CD4-positive, alpha-beta memory T cell (primary cell): ENCODE data around the gene GPR183. TPM values are rescaled to one million over a fixed set of nuclear protein-coding genes. Genes with fewer than 3 reads are reported as not detected.

Experiments used
- CTCF ChIA-PET: fragments of 350-600 bp; sonication (Branson Sonifier 250); formaldehyde crosslinking; loops from one replicate; lab custom pipeline; 2021; ENCODE audit warnings: inconsistent platforms; ENCODE audit not compliant: partially characterized antibody; lab: Charles Lee
- POLR2A ChIA-PET: fragments of 350-600 bp; sonication (Branson Sonifier 250); formaldehyde crosslinking; loops from one replicate; lab custom pipeline; 2021; ENCODE audit not compliant: partially characterized antibody; lab: Charles Lee
- DNase-seq, 5 donors: peaks; one replicate each; pipeline versions ENCODE4 v3.0.0 to v3.0.0-alpha.2; 2020 to 2022; ENCODE audit warnings: mixed read lengths in 1 of 5
- H3K27ac ChIP-seq: one replicate; pipeline ENCODE4 v1.7.0; 2013; ENCODE audit warnings: low read depth, low read length
- H3K27me3 ChIP-seq: 2 replicates; pipeline ENCODE4 v1.7.0; 2013; ENCODE audit warnings: mild to moderate bottlenecking, low read length, moderate library complexity; ENCODE audit not compliant: insufficient read depth
- H3K36me3 ChIP-seq: 2 replicates; pipeline ENCODE4 v1.7.0; 2013; ENCODE audit warnings: mild to moderate bottlenecking, low read length, moderate library complexity; ENCODE audit not compliant: insufficient read depth
- H3K4me1 ChIP-seq: 2 replicates; pipeline ENCODE4 v1.7.0; 2013; ENCODE audit warnings: mild to moderate bottlenecking, low read length, moderate library complexity; ENCODE audit not compliant: insufficient read depth
- H3K4me3 ChIP-seq, 2 donors: one replicate each; pipeline ENCODE4 v1.7.0; 2013; ENCODE audit warnings: low read length in 2 of 2, mild to moderate bottlenecking in 1 of 2
- H3K9me3 ChIP-seq, 2 donors: one replicate each; pipeline ENCODE4 v1.7.0; 2013; ENCODE audit warnings: low read length in 2 of 2, control low read depth in 1 of 2; ENCODE audit not compliant: control insufficient read depth in 1 of 2
- H3K27ac Mint-ChIP-seq, 7 donors: one replicate each; pipeline ENCODE4 v1.8.0; 2020 to 2021; ENCODE audit warnings: mixed read lengths in 7 of 7, mild to moderate bottlenecking in 6 of 7, inconsistent platforms in 3 of 7, moderate library complexity in 3 of 7
- H3K27me3 Mint-ChIP-seq, 2 donors: one replicate each; pipeline ENCODE4 v1.8.0; 2020 to 2021; ENCODE audit warnings: mixed read lengths in 2 of 2
- H3K36me3 Mint-ChIP-seq, 2 donors: one replicate each; pipeline ENCODE4 v1.8.0; 2020 to 2021; ENCODE audit warnings: mixed read lengths in 2 of 2, inconsistent platforms in 1 of 2, mild to moderate bottlenecking in 1 of 2
- H3K4me1 Mint-ChIP-seq, 4 donors: one replicate each; pipeline ENCODE4 v1.8.0; 2020 to 2021; ENCODE audit warnings: mixed read lengths in 4 of 4, mild to moderate bottlenecking in 1 of 4
- H3K4me3 Mint-ChIP-seq, 8 donors: one replicate each; pipeline ENCODE4 v1.8.0; 2020 to 2021; ENCODE audit warnings: mixed read lengths in 8 of 8, mild to moderate bottlenecking in 7 of 8, moderate library complexity in 6 of 8, inconsistent platforms in 3 of 8
- H3K9me3 Mint-ChIP-seq, 8 donors: one replicate each; pipeline ENCODE4 v1.8.0; 2020 to 2021; ENCODE audit warnings: mixed read lengths in 8 of 8, mild to moderate bottlenecking in 5 of 8, inconsistent platforms in 3 of 8, moderate library complexity in 1 of 8
- intact Hi-C: fragments of 100-400 bp; cut with micrococcal nuclease; formaldehyde crosslinking; loops from one replicate; pipeline ENCODE4 v1.15.1; 2023
- polyA plus RNA-seq, 2 donors: library from polyadenylated mRNA; unstranded; fragments of 300-500 nt; fragmentation: Illumina TruSeq; gene quantifications; one replicate each; pipeline ENCODE4 v1.2.3, GENCODE V29; 2021
- total RNA-seq, 2 experiments: library from RNA; stranded (reverse); gene quantifications; one replicate each; pipeline ENCODE4 v1.2.3, GENCODE V29; 2021

Gene GPR183
- total and polyA plus RNA-seq, 4 experiments from 2014 or later, result 203 to 954 (median 383) TPM

GRCh38 chr13:99311137-99311536 is 3.9 kb upstream of the GPR183 start:
- peak in 1 of 5 donors; percentile 56 for DNase-seq
- Mint-ChIP-seq H3K27ac (peak overlapping the region; percentile 82 to 98 (median 94)), H3K4me3 (peak overlapping the region; percentile 59 to 96 (median 80)), H3K9me3 (no peaks in the 10 kb centered on the region), H3K4me1 (peaks cover 61 to 94% (median 72%) of the 10 kb centered on the region in 4 donors), H3K27me3 (no peaks in the 10 kb centered on the region), H3K36me3 (peaks cover 12 to 23% of the 10 kb centered on the region in 2 donors)
- no peaks in the 10 kb centered on the region for H3K27me3 ChIP-seq
- H3K9me3 ChIP-seq, result no peaks in the 10 kb centered on the region
- H3K4me1 ChIP-seq, result peaks cover 86% of the 10 kb centered on the region
- H3K36me3 ChIP-seq, result no peaks in the 10 kb centered on the region
- POLR2A ChIA-PET, result interaction anchor here (0.7 to 15.7 kb wide), 13 partner anchors 7 to 124 kb away, joined by 3 to 417 read pairs (median 5); partner anchors contain the start of gene GPR183
- H3K4me3 ChIP-seq, result no peak overlapping the region
- CTCF ChIA-PET, result interaction anchor here (1.0 to 2.1 kb wide), 4 partner anchors 41 to 126 kb away, joined by 3 to 8 read pairs (median 4); no protein-coding TSS in a partner anchor
- H3K27ac ChIP-seq, result peak overlapping the region; percentile 42
- intact Hi-C loops, result no loop called here

DNA sequence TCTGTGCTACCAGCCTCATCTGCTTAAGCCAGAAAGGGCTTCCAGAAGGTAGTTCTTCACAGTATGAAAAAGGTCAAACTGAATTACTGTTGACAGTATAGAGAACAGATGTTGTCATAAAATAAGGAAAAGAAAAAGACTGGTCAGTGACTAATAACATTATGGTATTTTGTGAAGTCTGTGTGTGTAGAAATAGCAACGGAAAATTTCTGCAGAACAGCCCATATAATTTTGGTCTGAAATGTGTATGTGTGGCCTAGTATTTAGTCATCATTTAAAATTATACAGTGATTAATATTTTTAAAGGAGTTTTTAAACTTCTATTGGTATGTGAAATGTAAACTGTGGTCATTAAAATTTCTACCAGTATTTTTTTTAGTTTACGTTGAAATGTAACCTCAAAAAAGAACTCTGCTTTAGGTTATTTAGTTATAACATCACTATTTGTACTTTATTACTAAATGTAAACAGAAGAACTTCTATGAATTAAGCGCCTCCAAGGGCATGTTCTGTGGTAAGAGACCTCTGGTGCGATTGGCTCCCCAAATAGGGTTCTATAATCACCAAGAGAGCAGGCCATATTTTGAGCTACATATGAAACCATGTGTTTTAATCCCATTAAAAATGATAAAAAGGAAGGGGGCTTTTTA is 3.3 kb upstream of the GPR183 start:
- no peak overlapping the region for H3K4me3 ChIP-seq
- DNase-seq, result no peak

GRCh38 chr13:99308471-99309087 is 1.4 kb upstream of the GPR183 start:
- H3K9me3 Mint-ChIP-seq, result no peaks in the 10 kb centered on the region

More for the DNA sequence above, 3.3 kb upstream of the GPR183 start:
- Histone ChIP-seq H3K4me1 (peaks cover 80% of the 10 kb centered on the region), H3K36me3 (no peaks in the 10 kb centered on the region), H3K27ac (peak overlapping the region; percentile 42), H3K9me3 (no peaks in the 10 kb centered on the region), H3K27me3 (no peaks in the 10 kb centered on the region)
- Mint-ChIP-seq H3K4me1 (peaks cover 59 to 89% (median 69%) of the 10 kb centered on the region in 4 donors), H3K4me3 (peak overlapping the region; percentile 73 to 96 (median 80)), H3K36me3 (peaks cover 17 to 28% of the 10 kb centered on the region in 2 donors), H3K27me3 (no peaks in the 10 kb centered on the region), H3K9me3 (no peaks in the 10 kb centered on the region), H3K27ac (peak overlapping the region; percentile 87 to 98 (median 94))
- ChIA-PET POLR2A (interaction anchor here (0.7 to 15.7 kb wide), 11 partner anchors 6 to 124 kb away, joined by 3 to 417 read pairs (median 5); partner anchors contain the start of gene GPR183), CTCF (interaction anchor here (1.0 to 1.8 kb wide), 3 partner anchors 41 to 77 kb away, joined by 3 to 5 read pairs (median 3); no protein-coding TSS in a partner anchor)
- intact Hi-C loops, result no loop called here

DNA sequence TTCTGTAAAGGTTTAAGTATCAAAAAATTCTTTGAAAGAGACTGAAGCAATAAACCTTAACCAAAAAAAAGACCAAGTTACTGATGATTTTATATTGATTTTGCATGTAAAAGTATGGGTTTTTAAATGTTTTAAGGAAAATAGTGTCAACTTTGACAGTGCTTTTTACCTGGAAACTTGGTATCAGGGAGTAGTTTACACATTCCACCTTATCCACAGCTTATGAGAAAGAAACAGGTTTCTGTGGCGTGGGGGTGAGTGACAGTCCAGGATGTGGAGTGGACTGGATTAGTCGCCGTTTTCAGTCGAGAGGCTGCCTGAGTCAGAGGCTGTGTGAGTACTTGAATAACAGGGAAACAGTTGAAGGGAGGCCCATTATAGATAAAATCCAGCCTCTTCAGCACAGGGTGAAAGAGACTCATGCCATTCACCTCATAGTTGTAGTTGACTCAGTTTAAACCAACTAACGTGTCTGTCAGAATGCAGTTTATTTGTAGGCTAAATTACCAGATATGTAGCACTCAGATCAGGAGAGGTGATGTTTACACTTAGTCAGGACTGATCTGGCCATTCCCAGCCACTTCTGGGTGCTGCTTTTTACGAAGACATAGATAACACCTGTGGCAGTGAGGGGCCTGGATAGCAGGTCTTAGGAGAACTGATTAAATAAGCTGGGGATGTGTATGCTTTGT is 595 bp upstream of the GPR183 start:
- Histone ChIP-seq H3K27ac (peak overlapping the region; percentile 77), H3K9me3 (no peaks in the 10 kb centered on the region), H3K4me1 (peaks cover 71% of the 10 kb centered on the region), H3K27me3 (no peaks in the 10 kb centered on the region), H3K4me3 (peak overlapping the region; percentile 47 to 78), H3K36me3 (peaks cover 6% of the 10 kb centered on the region)
- Mint-ChIP-seq H3K4me1 (peaks cover 48 to 82% (median 58%) of the 10 kb centered on the region in 4 donors), H3K9me3 (no peaks in the 10 kb centered on the region), H3K27ac (peak overlapping the region; percentile 88 to 99 (median 96)), H3K4me3 (peak overlapping the region; percentile 88 to 100 (median 99)), H3K36me3 (peaks cover 44 to 47% of the 10 kb centered on the region in 2 donors), H3K27me3 (no peaks in the 10 kb centered on the region)
- peak in 2 of 5 donors; percentile 49 to 83 for DNase-seq
- intact Hi-C loops, result loop anchor here (1.0 to 5.0 kb wide), 7 partner anchors 16 to 105 kb away; partner anchors contain the start of gene UBAC2
- ChIA-PET CTCF (interaction anchor here (0.9 to 14.1 kb wide), 7 partner anchors 28 to 127 kb away, joined by 3 to 217 read pairs (median 32); no protein-coding TSS in a partner anchor), POLR2A (interaction anchor here (0.6 to 19.6 kb wide), 21 partner anchors 8 to 128 kb away, joined by 3 to 929 read pairs (median 77); partner anchors contain the start of gene GPR18)

More at GRCh38 chr13:99308471-99309087, 1.4 kb upstream of the GPR183 start:
- Mint-ChIP-seq H3K27me3 (no peaks in the 10 kb centered on the region), H3K4me1 (peaks cover 48 to 82% (median 60%) of the 10 kb centered on the region in 4 donors), H3K27ac (peak overlapping the region; percentile 50 to 99 (median 96)), H3K4me3 (peak overlapping the region; percentile 47 to 100 (median 99)), H3K36me3 (peaks cover 37 to 40% of the 10 kb centered on the region in 2 donors)
- Histone ChIP-seq H3K36me3 (peaks cover 6% of the 10 kb centered on the region), H3K4me3 (peak overlapping the region; percentile 47 to 78), H3K9me3 (no peaks in the 10 kb centered on the region), H3K27ac (peak overlapping the region; percentile 77), H3K27me3 (no peaks in the 10 kb centered on the region), H3K4me1 (peaks cover 71% of the 10 kb centered on the region)
- DNase-seq, result peak in 1 of 5 donors; percentile 35
- ChIA-PET CTCF (interaction anchor here (0.6 to 14.1 kb wide), 9 partner anchors 10 to 127 kb away, joined by 3 to 217 read pairs (median 4); no protein-coding TSS in a partner anchor), POLR2A (interaction anchor here (1.0 to 19.6 kb wide), 13 partner anchors 7 to 127 kb away, joined by 4 to 929 read pairs (median 229); partner anchors contain the start of gene UBAC2)
- intact Hi-C loops, result loop anchor here (5.0 kb wide), 2 partner anchors 36 to 106 kb away; partner anchors contain the start of gene UBAC2

- Mint-ChIP-seq H3K27me3 (no peaks in the 10 kb centered on the region), H3K9me3 (no peaks in the 10 kb centered on the region), H3K36me3 (peaks cover 51 to 61% of the 10 kb centered on the region in 2 donors), H3K27ac (peak overlapping the region; percentile 88 to 99 (median 96)), H3K4me3 (peak overlapping the region; percentile 88 to 100 (median 99)), H3K4me1 (peaks cover 40 to 77% (median 50%) of the 10 kb centered on the region in 4 donors)
- Histone ChIP-seq H3K4me3 (peak overlapping the region; percentile 78 to 80), H3K36me3 (peaks cover 6% of the 10 kb centered on the region), H3K4me1 (peaks cover 71% of the 10 kb centered on the region), H3K27ac (peak overlapping the region; percentile 77), H3K9me3 (no peaks in the 10 kb centered on the region), H3K27me3 (no peaks in the 10 kb centered on the region)
- ChIA-PET CTCF (interaction anchor here (0.8 to 14.1 kb wide), 13 partner anchors 8 to 130 kb away, joined by 3 to 217 read pairs (median 8); no protein-coding TSS in a partner anchor), POLR2A (interaction anchor here (0.6 to 19.6 kb wide), 23 partner anchors 7 to 241 kb away, joined by 3 to 929 read pairs (median 33); partner anchors contain the start of genes TM9SF2 and UBAC2)
- no peak for DNase-seq
- intact Hi-C loops, result loop anchor here (2.0 to 5.0 kb wide), 3 partner anchors 23 to 103 kb away; partner anchors contain the start of gene UBAC2
Observed at GRCh38 chr13:99305566-99305965, 1.6 kb downstream of the GPR183 start.

GRCh38 chr13:99305158-99305557 is 2.0 kb downstream of the GPR183 start:
- DNase-seq, result no peak
- Histone ChIP-seq H3K9me3 (no peaks in the 10 kb centered on the region), H3K36me3 (peaks cover 8% of the 10 kb centered on the region), H3K4me1 (peaks cover 71% of the 10 kb centered on the region), H3K27me3 (no peaks in the 10 kb centered on the region), H3K4me3 (peak overlapping the region; percentile 78 to 80), H3K27ac (peak overlapping the region; percentile 77)
- POLR2A ChIA-PET, result interaction anchor here (0.6 to 19.6 kb wide), 23 partner anchors 7 to 240 kb away, joined by 3 to 929 read pairs (median 33); partner anchors contain the start of genes GPR18, TM9SF2 and UBAC2
- CTCF ChIA-PET, result interaction anchor here (1.0 to 14.1 kb wide), 11 partner anchors 8 to 130 kb away, joined by 3 to 217 read pairs (median 10); no protein-coding TSS in a partner anchor
- Mint-ChIP-seq H3K4me1 (peaks cover 42 to 77% (median 51%) of the 10 kb centered on the region in 4 donors), H3K4me3 (peak overlapping the region; percentile 88 to 100 (median 99)), H3K27ac (peak overlapping the region; percentile 88 to 99 (median 96)), H3K27me3 (no peaks in the 10 kb centered on the region), H3K9me3 (no peaks in the 10 kb centered on the region), H3K36me3 (peaks cover 55 to 65% of the 10 kb centered on the region in 2 donors)
- intact Hi-C loops, result loop anchor here (2.0 to 5.0 kb wide), 3 partner anchors 22 to 103 kb away; partner anchors contain the start of gene UBAC2
